HL-60/S4 treated with phorbol 12-myristate 13-acetate at 8.2 ng/mL for 4 days and 3 days (cell line): ENCODE data around the gene FOXM1.
"Not testable (repeated sequence)": the region's sequence is repeated elsewhere in the genome, so short reads cannot be mapped to it uniquely, and the experiment has no call there.

Experiments used
- in situ Hi-C: fragments of 300-500 bp; cut with MboI; formaldehyde crosslinking; loops from 2 replicates; pipeline ENCODE4 v1.15.0; 2022; ENCODE audit warnings: low sequenced_read_pairs

Gene FOXM1

GRCh38 chr12:2886768-2887450 lies 9.9 kb upstream of the FOXM1 start:
- in situ Hi-C loops: no loop called here

- in situ Hi-C loops: no loop called here
Observed at GRCh38 chr12:2884810-2885209, 7.8 kb upstream of the FOXM1 start.

- in situ Hi-C loops: no loop called here
Observed at GRCh38 chr12:2879853-2880252, 2.9 kb upstream of the FOXM1 start.

- in situ Hi-C loops: no loop called here
Observed at GRCh38 chr12:2877953-2878732, 1.2 kb upstream of the FOXM1 start.

GRCh38 chr12:2876431-2877046 lies 435 bp downstream of the FOXM1 start:
- in situ Hi-C loops: no loop called here

- in situ Hi-C loops: not testable (repeated sequence)
Observed at GRCh38 chr12:2868986-2869632, 7.9 kb downstream of the FOXM1 start.

- in situ Hi-C loops: no loop called here
Observed at GRCh38 chr12:2864198-2864597, 12.8 kb downstream of the FOXM1 start.

GRCh38 chr12:2863402-2863801 lies 13.6 kb downstream of the FOXM1 start:
- in situ Hi-C loops: not testable (repeated sequence)

GRCh38 chr12:2862876-2863275 lies 14.1 kb downstream of the FOXM1 start:
- in situ Hi-C loops: no loop called here

- in situ Hi-C loops: no loop called here
Observed at GRCh38 chr12:2860170-2860569, 16.8 kb downstream of the FOXM1 start.

GRCh38 chr12:2858944-2859421 lies 18.0 kb downstream of the FOXM1 start:
- in situ Hi-C loops: no loop called here

GRCh38 chr12:2858334-2858733 lies 18.6 kb downstream of the FOXM1 start:
- in situ Hi-C loops: no loop called here

GRCh38 chr12:2857576-2857975 lies 19.4 kb downstream of the FOXM1 start:
- in situ Hi-C loops: no loop called here

- in situ Hi-C loops: no loop called here
Observed at GRCh38 chr12:2857021-2857431, 19.9 kb downstream of the FOXM1 start, which contains the start of gene TEX52. Gene TEX52 (minus strand): TSS chr12:2857039. CDS start chr12:2857026, 13 bp downstream.

- in situ Hi-C loops: no loop called here
Observed at GRCh38 chr12:2856051-2856450, 20.9 kb downstream of the FOXM1 start.

GRCh38 chr12:2855546-2855945 lies 21.4 kb downstream of the FOXM1 start:
- in situ Hi-C loops: no loop called here

GRCh38 chr12:2854669-2855453 lies 22.1 kb downstream of the FOXM1 start:
- in situ Hi-C loops: no loop called here

GRCh38 chr12:2853626-2854025 lies 23.3 kb downstream of the FOXM1 start:
- in situ Hi-C loops: no loop called here

- in situ Hi-C loops: no loop called here
Observed at GRCh38 chr12:2851931-2852330, 25.0 kb downstream of the FOXM1 start.

- in situ Hi-C loops: no loop called here
Observed at GRCh38 chr12:2845280-2845679, 31.7 kb downstream of the FOXM1 start.
